DND-41 (cell line): Measurements from ENCODE around the gene CLDN7.
A peak's percentile ranks its signal among the peaks of the same experiment; 100 is the strongest.

Experiments
- ATAC-seq: fragments of 200-7000 bp; cut with Tn5 transposase; 3 replicates; pipeline ENCODE4 v1.9.1; 2021; ENCODE audit warnings: low read depth; ENCODE audit not compliant: insufficient read depth
- DNase-seq: peaks from one replicate; pipeline ENCODE4 v3.0.0-alpha.2; 2020
- H2AFZ ChIP-seq: 2 replicates; pipeline ENCODE4 v1.6.0; 2012; ENCODE audit warnings: low read depth, low read length
- H3K27ac ChIP-seq: 2 replicates; pipeline ENCODE4 v1.5.1; 2012; ENCODE audit warnings: low read length, inconsistent platforms
- H3K27me3 ChIP-seq: fragments of 200-600 bp; sonication (generic); 2 replicates; pipeline ENCODE4 v1.6.0; 2012; ENCODE audit warnings: low read length, mild to moderate bottlenecking, inconsistent platforms; ENCODE audit not compliant: insufficient read depth, poor library complexity
- H3K36me3 ChIP-seq: 2 replicates; pipeline ENCODE4 v1.5.1; 2012; ENCODE audit warnings: low read length, inconsistent platforms; ENCODE audit not compliant: insufficient read depth
- H3K4me1 ChIP-seq: 2 replicates; pipeline ENCODE4 v1.5.1; 2012; ENCODE audit warnings: mild to moderate bottlenecking, low read length; ENCODE audit not compliant: insufficient read depth
- H3K4me2 ChIP-seq: 2 replicates; pipeline ENCODE4 v1.6.0; 2012; ENCODE audit warnings: mild to moderate bottlenecking, moderate library complexity, low read length, inconsistent platforms; ENCODE audit not compliant: insufficient read depth
- H3K4me3 ChIP-seq, 2 experiments: fragments of 200-600 bp in 1 of 2; shearing (Covaris generic) in 1 of 2; 2 replicates each; pipeline ENCODE4 v1.5.1; 2012 to 2016; ENCODE audit warnings: inconsistent platforms in 2 of 2, low read length in 2 of 2, mild to moderate bottlenecking in 2 of 2, low read depth in 1 of 2, moderate library complexity in 1 of 2
- H3K79me2 ChIP-seq: 2 replicates; pipeline ENCODE4 v1.6.0; 2012; ENCODE audit warnings: low read length, inconsistent platforms; ENCODE audit not compliant: insufficient read depth
- H3K9ac ChIP-seq: 2 replicates; pipeline ENCODE4 v1.6.0; 2012; ENCODE audit warnings: low read depth, mild to moderate bottlenecking, inconsistent platforms, low read length, moderate library complexity
- H3K9me3 ChIP-seq: 2 replicates; pipeline ENCODE4 v1.5.1; 2012; ENCODE audit warnings: low read length, moderate library complexity, mild to moderate bottlenecking, inconsistent platforms; ENCODE audit not compliant: insufficient read depth, severe bottlenecking
- H4K20me1 ChIP-seq: 2 replicates; pipeline ENCODE4 v1.6.0; 2012; ENCODE audit warnings: low read length; ENCODE audit not compliant: insufficient read depth
- EZH2 ChIP-seq: IDR thresholded peaks from 3 replicates; pipeline ENCODE4 v1.6.1; 2012; ENCODE audit warnings: borderline replicate concordance, low read depth, mild to moderate bottlenecking, moderate library complexity, low read length, inconsistent platforms; ENCODE audit not compliant: severe bottlenecking
- TF ChIP-seq, protein P1 (sequence below): IDR thresholded peaks from 2 replicates; pipeline ENCODE4 v1.5.1; 2012; ENCODE audit warnings: borderline replicate concordance, low read length, moderate library complexity, mild to moderate bottlenecking; ENCODE audit not compliant: poor library complexity, severe bottlenecking; ENCODE audit errors: extremely low read depth

CLDN7 gene

GRCh38 chr17:7254511-7254910, 7.8 kb downstream of the CLDN7 start:
- Histone ChIP-seq H3K27ac (no peak overlapping the region), H3K9me3 (no peaks in the 10 kb centered on the region), H2AFZ (no peak overlapping the region), H3K4me3 (no peak overlapping the region), H4K20me1 (peaks cover 14% of the 10 kb centered on the region), H3K36me3 (peaks cover 54% of the 10 kb centered on the region), H3K9ac (no peak overlapping the region), H3K4me2 (no peak overlapping the region; the same call in 1 of the 2 replicates), H3K79me2 (peaks cover 46% of the 10 kb centered on the region), H3K4me1 (peaks cover 32% of the 10 kb centered on the region), H3K27me3 (no peaks in the 10 kb centered on the region)
- TF ChIP-seq, protein P1, sequence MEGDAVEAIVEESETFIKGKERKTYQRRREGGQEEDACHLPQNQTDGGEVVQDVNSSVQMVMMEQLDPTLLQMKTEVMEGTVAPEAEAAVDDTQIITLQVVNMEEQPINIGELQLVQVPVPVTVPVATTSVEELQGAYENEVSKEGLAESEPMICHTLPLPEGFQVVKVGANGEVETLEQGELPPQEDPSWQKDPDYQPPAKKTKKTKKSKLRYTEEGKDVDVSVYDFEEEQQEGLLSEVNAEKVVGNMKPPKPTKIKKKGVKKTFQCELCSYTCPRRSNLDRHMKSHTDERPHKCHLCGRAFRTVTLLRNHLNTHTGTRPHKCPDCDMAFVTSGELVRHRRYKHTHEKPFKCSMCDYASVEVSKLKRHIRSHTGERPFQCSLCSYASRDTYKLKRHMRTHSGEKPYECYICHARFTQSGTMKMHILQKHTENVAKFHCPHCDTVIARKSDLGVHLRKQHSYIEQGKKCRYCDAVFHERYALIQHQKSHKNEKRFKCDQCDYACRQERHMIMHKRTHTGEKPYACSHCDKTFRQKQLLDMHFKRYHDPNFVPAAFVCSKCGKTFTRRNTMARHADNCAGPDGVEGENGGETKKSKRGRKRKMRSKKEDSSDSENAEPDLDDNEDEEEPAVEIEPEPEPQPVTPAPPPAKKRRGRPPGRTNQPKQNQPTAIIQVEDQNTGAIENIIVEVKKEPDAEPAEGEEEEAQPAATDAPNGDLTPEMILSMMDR = no peak
- TF ChIP-seq EZH2 = no peak
- no peak for ATAC-seq
- DNase-seq = no peak

- Histone ChIP-seq H3K27me3 (no peaks in the 10 kb centered on the region), H3K4me3 (peak overlapping the region; percentile 55 to 76), H3K79me2 (peaks cover 60% of the 10 kb centered on the region), H3K9me3 (no peaks in the 10 kb centered on the region), H3K4me2 (peak overlapping the region; percentile 79), H3K27ac (peak overlapping the region; percentile 97), H3K9ac (peak overlapping the region; percentile 88), H3K36me3 (peaks cover 47% of the 10 kb centered on the region), H3K4me1 (peaks cover 43% of the 10 kb centered on the region), H4K20me1 (peaks cover 25% of the 10 kb centered on the region), H2AFZ (peak overlapping the region; percentile 85; the same call in 1 of the 2 replicates)
- DNase-seq = no peak
- ATAC-seq = no peak
- TF ChIP-seq, protein P1 = no peak
- TF ChIP-seq EZH2 = no peak
Observed at GRCh38 chr17:7253082-7253481, 9.2 kb downstream of the CLDN7 start.

DNA sequence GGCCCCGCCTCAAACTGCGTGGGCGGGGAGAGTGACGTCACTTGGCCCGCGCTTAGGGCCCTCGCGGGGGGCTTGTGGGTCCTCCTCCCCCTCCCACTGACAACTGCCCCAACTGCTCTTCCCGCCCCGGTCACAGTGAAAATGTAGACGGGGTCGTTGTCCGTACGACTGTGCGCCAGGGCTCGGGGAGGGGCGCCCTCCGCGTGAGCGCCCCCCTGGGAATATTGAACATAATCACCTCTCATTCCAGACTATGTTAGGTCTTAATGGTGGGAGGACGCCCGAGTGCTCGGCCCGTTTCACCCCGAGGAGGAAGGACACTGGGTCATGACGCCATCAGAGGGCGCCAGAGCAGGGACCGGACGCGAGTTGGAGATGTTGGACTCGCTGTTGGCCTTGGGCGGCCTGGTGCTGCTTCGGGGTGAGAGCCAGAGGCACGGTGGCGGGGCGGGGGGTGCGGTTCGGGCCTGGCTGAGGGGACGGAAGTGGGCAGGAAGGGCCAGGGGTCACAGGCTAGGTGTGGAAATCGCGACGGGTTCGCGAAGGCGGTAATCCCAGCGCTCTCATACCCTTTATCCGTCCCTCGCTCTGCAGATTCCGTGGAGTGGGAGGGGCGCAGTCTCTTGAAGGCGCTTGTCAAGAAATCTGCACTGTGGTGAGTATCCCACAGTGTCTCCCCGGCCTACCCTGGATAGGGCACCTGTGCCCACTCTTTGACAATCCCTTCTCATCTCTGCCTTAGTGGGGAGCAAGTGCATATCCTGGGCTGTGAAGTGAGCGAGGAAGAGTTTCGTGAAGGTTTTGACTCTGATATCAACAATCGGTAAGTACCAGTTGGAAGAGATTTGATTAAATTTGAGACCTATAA, 9.9 kb downstream of the CLDN7 start, which contains the start of gene ELP5:
Gene ELP5, plus strand, starts transcription at position 40 of the 868 bp plus-strand sequence. Its CDS starts 336 bp downstream, at position 376.
- peak; percentile 88 for DNase-seq
- H3K36me3 ChIP-seq = peaks cover 46% of the 10 kb centered on the region
- H4K20me1 ChIP-seq = peaks cover 31% of the 10 kb centered on the region
- H3K9ac ChIP-seq = peak within 1 kb of the TSS; percentile 88
- peak within 1 kb of the TSS; percentile 97 for H3K27ac ChIP-seq
- no peaks in the 10 kb centered on the region for H3K9me3 ChIP-seq
- peaks cover 46% of the 10 kb centered on the region for H3K4me1 ChIP-seq
- no peaks in the 10 kb centered on the region for H3K27me3 ChIP-seq
- TF ChIP-seq, protein P1 = peak; percentile 63
- TF ChIP-seq EZH2 = no peak
- peaks cover 67% of the 10 kb centered on the region for H3K79me2 ChIP-seq
- H3K4me3 ChIP-seq = peak within 1 kb of the TSS; percentile 76 to 93
- peak; percentile 51 for ATAC-seq
- peak within 1 kb of the TSS; percentile 79 for H3K4me2 ChIP-seq
- H2AFZ ChIP-seq = peak within 1 kb of the TSS; percentile 86
